ENCODE data around the gene DHRS9. TPM values are rescaled to one million over a fixed set of nuclear protein-coding genes. Genes with fewer than 3 reads are reported as not detected.
A peak's percentile ranks its signal among the peaks of the same experiment; 100 is the strongest.

The DHRS9 gene
- total and polyA plus RNA-seq, 9 of the 15 experiments (the other 6 are each of a cell fraction or from before 2014, with no cell fraction given), result 0.27 to 1.7 (median 0.69) TPM

GRCh38 chr2:169073963-169074751 lies 4.8 kb downstream of the DHRS9 start:
- ChIA-PET POLR2A (interaction anchor here (0.7 to 0.8 kb wide), 3 partner anchors 21 to 64 kb away, joined by 3 to 4 read pairs (median 3); no protein-coding TSS in a partner anchor), CTCF (ENCODE audit: low intra/inter-chr PET ratio) (no interaction called here)
- intact Hi-C loops (cut with micrococcal nuclease), result loop anchor here (2.0 to 5.0 kb wide), 2 partner anchors 62 to 97 kb away; no protein-coding TSS in a partner anchor
- H2AFZ ChIP-seq (ENCODE audit: low read depth, low read length), result peak overlapping the region; percentile 37
- WGBS (ENCODE audit: insufficient coverage, low coverage, missing lambda C conversion rate), result 49% methylated on average over 9 of the region's 9 CpGs
- H4K20me1 ChIP-seq (replicated peaks; ENCODE audit: control insufficient read depth, insufficient read depth, low read length), result no peaks in the 10 kb centered on the region
- no peak overlapping the region for H3K4me3 ChIP-seq
- H3K36me3 ChIP-seq (ENCODE audit: control insufficient read depth, insufficient read depth, low read length), result no peaks in the 10 kb centered on the region
- H3K9me1 ChIP-seq (ENCODE audit: control insufficient read depth, insufficient read depth, low read length), result no peaks in the 10 kb centered on the region
- no peak overlapping the region; the same call in 2 of the 3 replicates for H3K27ac ChIP-seq (ENCODE audit: extremely low read depth, low read depth, low read length)
- peaks cover 7 to 51% of the 10 kb centered on the region in 2 experiments; a peak in 4 of 5 replicates for H3K4me1 ChIP-seq (replicated peaks in 1 of 2; ENCODE audit: control insufficient read depth in 2 of 2, insufficient read depth in 2 of 2, low read length in 2 of 2)
- FAIRE-seq, result peak; percentile 19
- in situ Hi-C loops (cut with MboI), result no loop called here
- H3K27me3 ChIP-seq (ENCODE audit: control insufficient read depth in 2 of 2, insufficient read depth in 2 of 2, low read length in 2 of 2), result no peaks in the 10 kb centered on the region
- 0 out of 2 replicates have a peak, but pooled peaks cover 2% of the 10 kb centered on the region for H3K9me3 ChIP-seq (replicated peaks; ENCODE audit: control insufficient read depth, insufficient read depth, low read depth, low read length)
- BruUV-seq (replicated peaks), result no TSS peak
- no peak for ATAC-seq
- no peaks in the 10 kb centered on the region for H3K79me2 ChIP-seq (ENCODE audit: control insufficient read depth, insufficient read depth, low read length)
- H3K4me2 ChIP-seq (ENCODE audit: insufficient read depth, low read length), result peak overlapping the region; percentile 34
- H3K9ac ChIP-seq (ENCODE audit: insufficient read depth in 1 of 2, low read depth in 2 of 2, low read length in 2 of 2), result no peak overlapping the region
- DNase-seq (ENCODE audit: extremely low read depth in 1 of 4, low spot score in 3 of 4), result peak in 1 of 4 experiments; percentile 23
- no peak for TF ChIP-seq ZC3H8 (IDR thresholded peaks at IDR 0.05)
- TF ChIP-seq ZNF12 (CRISPR knock-in tag; IDR thresholded peaks at IDR 0.05), result no peak
- TF ChIP-seq, protein P1, sequence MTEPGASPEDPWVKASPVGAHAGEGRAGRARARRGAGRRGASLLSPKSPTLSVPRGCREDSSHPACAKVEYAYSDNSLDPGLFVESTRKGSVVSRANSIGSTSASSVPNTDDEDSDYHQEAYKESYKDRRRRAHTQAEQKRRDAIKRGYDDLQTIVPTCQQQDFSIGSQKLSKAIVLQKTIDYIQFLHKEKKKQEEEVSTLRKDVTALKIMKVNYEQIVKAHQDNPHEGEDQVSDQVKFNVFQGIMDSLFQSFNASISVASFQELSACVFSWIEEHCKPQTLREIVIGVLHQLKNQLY (CRISPR knock-in tag; conservative IDR thresholded peaks at IDR 0.05), result no peak
- TF ChIP-seq ZFP1 (CRISPR knock-in tag; IDR thresholded peaks at IDR 0.05), result no peak
- no peak for TF ChIP-seq CBFA2T2 (conservative IDR thresholded peaks at IDR 0.05)
- 0 out of 2 replicates have a peak, but pooled peaks have one; percentile 28 for TF ChIP-seq SMARCA4 (IDR thresholded peaks at IDR 0.05)
- TF ChIP-seq CHD2 (IDR thresholded peaks at IDR 0.05; ENCODE audit: low read depth, low read length), result no peak
- TF ChIP-seq, protein P2, sequence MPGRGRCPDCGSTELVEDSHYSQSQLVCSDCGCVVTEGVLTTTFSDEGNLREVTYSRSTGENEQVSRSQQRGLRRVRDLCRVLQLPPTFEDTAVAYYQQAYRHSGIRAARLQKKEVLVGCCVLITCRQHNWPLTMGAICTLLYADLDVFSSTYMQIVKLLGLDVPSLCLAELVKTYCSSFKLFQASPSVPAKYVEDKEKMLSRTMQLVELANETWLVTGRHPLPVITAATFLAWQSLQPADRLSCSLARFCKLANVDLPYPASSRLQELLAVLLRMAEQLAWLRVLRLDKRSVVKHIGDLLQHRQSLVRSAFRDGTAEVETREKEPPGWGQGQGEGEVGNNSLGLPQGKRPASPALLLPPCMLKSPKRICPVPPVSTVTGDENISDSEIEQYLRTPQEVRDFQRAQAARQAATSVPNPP (IDR thresholded peaks at IDR 0.05; ENCODE audit: borderline replicate concordance, insufficient read depth, insufficient read length), result no peak
- no peak for TF ChIP-seq NFXL1 (CRISPR knock-in tag; IDR thresholded peaks at IDR 0.05)
- TF ChIP-seq TRIM25 (IDR thresholded peaks at IDR 0.05; ENCODE audit: borderline replicate concordance), result no peak
- no peak for TF ChIP-seq HINFP (tag; conservative IDR thresholded peaks at IDR 0.05; ENCODE audit: low read depth)
- TF ChIP-seq TCF7L2 (IDR thresholded peaks at IDR 0.05; ENCODE audit: low read depth, low read length), result no peak
- no peak for TF ChIP-seq TCF7 (IDR thresholded peaks at IDR 0.05; ENCODE audit: borderline replicate concordance)
- TF ChIP-seq NFE2L1 (tag; IDR thresholded peaks at IDR 0.05; ENCODE audit: borderline replicate concordance, low read depth), result no peak
- peak; percentile 42 for TF ChIP-seq JUND (IDR thresholded peaks at IDR 0.05; ENCODE audit: borderline replicate concordance, low read depth, low read length)
- peak; percentile 63; the same call in 2 of the 3 replicates for TF ChIP-seq JUND (tag; IDR thresholded peaks at IDR 0.05; ENCODE audit: borderline replicate concordance, low read depth, low read length)
- TF ChIP-seq SIRT6 (IDR thresholded peaks at IDR 0.05; ENCODE audit: low read depth, low read length), result no peak
